HG03066 (cell line): ENCODE results near the gene ENHO.
A peak's percentile ranks its signal among the peaks of the same experiment; 100 is the strongest.

Experiments
- ATAC-seq: cut with Tn5 transposase; IDR thresholded peaks from one replicate; pipeline ENCODE4 v1.9.1; 2021; ENCODE audit warnings: low read depth; ENCODE audit not compliant: unreplicated experiment

ENHO gene

DNA sequence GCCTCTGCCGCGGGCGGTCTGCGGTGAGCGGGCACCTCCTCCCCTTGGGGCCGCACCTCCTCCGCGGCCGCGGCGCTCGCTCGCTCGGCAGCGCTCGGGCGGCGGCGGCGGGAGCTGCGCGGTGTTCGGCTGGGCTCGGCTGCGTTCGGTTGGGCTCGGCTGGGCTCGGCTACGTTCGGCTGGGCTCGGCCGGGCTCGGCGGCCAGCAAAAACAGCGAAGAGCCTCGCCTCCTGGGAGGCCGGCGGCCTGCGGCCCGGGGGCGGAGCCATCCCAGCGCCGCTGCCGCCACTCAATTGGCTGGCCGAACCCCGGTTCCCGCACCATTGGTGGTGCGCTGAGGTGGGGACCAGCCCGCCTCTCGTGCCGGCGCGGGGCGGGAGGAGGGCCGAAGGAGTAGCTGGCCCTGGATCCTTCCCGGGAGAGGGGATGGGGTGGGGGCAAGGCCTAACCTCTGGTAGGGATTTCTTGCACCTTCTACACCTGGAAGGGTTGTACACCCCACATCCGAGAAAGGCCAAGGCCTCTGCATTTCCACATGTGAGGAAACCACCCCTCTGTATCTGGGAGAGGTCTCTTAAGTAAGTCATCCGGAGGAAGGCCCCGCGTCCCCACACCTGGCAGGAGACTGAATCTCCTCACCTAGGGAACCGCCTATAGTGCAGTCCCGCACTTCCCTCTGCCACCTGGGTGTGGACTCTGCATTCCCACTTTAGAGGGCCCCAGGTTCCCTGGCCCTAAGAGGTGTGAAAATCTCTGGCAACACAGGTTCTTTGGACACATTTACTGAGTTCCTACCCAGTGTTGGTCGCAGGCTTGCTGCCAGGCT is at the start of gene ENHO:
Gene ENHO (minus strand): TSS at position 20 of the 827 bp plus-strand sequence. CDS start 1,295 bp downstream, outside the sequence.
- ATAC-seq: peak; percentile 89

DNA sequence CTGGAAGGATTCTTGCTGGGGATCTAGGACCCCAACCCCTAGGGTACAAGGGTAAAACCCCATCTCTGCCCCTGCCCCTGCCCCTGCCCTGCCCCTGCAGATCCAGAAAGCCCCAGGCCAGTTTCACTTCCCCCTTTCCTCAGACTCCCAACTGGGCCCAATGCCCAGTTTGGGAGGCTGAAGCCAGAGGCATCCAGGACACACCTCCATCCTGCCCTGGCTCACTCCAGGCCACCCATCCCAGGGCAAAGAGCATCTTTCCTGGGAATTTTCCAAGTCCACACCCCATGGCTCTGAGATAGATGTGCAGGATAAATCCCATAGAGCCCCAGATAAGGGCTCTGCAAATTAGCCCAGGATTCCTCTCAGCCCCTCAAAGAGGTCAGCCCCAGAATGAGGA is 49.3 kb upstream of the ENHO start:
- ATAC-seq: no peak

DNA sequence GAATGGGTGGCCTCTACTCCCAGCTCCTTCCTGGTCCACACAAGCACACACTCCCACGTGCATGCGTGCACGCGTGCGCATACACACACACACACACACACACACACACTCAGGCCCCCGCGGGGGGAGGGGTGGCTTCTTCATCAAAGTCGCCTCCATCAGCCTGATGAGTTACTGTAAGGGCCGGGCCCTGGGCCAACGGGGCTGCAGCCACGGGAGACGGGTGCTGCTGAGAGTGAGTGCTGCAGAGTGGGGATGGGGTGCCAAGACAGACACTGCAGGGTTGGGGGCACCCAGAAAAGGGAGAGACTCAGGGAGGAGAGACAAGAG is 48.7 kb upstream of the ENHO start:
- no peak for ATAC-seq

DNA sequence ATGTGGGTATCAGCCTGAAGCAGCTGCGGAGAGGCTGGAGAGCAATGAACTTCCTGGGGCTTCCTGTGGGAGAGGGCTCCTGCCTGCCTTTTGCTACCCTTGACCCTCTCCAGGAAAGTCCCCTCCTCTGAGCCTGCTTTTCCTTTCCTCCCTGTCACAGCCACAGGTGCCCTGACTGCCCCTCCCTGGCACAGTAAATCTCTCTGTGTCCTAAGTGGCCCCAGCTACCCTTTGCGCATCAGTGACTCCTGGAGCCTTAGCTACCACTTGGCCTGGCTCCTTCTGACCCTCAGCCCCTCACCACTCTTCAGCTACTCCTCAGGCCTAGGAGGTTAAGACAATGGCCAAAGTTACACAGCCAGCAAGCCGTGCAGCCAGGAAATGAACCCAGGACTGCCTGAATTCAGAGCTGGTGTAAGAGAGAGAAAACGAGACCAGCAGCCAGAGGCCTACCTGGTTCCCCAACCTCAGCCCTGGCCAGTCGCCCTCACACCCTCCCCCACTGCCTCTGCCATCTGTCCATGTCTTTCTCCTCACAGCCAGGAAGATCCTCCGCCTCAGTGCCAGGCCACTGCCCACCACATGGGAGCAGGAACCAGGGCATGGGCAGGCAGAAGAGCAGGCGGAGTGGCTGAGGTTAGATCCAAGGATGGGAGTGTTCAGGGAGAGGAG is 48.2 kb upstream of the ENHO start:
- ATAC-seq: no peak

DNA sequence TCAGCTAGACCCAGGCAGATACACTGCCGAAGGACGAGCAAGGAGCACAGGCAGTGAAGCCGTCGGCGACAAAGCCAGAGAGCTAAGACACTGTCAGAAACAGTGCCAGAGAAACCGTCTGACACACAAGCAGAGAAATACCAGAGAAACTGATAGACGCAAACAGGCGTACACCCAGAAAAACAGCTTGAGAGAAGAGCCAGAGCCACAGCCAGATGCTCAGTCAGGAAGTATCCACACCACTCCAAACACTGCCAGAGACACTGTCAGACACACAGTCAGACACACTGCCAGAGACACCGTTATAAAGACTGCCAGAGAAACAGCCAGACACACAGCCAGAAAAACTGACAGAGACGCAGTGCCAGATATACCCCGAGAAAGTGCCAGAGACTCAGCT is 47.6 kb upstream of the ENHO start:
- no peak for ATAC-seq

DNA sequence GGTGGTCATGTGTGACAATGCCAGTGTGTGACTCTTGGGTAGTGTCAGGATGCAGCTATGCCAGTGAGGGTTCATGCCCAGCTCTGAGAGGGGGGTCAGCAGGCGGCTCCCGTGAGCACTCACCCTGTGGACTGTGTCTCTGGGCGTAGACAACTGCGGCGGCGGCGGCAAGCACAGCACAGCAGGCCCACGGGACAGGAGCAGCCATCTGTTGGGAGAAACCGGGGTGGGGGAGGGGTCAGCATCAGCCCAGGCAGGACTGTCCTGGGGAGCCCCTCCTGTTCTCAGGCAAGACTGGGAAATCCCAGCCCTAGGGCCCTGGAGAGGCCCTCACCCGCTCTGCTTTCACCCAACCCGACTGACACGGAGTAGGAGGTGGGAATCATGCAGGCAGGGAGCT is 46.0 kb upstream of the ENHO start:
- ATAC-seq: no peak

DNA sequence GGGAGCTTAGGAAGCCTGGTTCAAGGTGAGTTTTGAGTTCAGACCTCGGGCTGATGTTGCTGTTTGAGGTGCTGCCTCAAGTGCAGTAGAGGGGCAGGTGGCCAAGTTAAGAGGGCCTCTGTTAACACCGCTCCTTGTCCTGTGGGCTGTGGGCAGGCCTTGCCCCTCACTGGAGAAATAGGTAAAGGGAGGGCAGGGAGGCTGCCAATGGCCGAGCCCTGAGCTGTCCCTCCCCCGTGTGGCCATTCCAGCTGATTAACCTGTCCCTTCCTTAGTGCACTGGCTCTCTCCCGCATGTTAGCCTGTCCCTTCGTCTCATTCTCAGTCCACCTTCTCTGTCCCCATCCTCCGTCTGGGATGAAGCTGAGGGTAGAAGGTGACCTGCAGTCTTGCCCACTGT is 45.3 kb upstream of the ENHO start:
- ATAC-seq: no peak

DNA sequence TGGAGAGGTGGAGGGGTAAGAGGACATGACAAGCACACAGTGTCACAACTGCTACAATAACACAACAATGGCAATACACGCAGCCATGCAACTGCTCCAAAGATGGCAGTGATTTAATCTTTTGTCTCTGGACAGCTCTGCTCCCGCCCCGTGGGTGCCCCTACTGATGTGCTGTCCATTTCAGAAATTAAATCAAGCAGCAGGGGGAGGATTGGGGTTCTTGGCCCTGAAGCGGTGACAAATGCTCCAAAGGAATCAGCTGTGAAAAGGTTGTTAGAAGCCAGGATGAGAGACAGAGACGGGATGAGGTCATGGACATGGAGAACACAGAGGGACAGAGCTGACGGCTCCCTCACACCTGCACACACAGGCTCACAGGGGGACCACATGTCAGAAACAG is 44.2 kb upstream of the ENHO start:
- ATAC-seq: no peak

DNA sequence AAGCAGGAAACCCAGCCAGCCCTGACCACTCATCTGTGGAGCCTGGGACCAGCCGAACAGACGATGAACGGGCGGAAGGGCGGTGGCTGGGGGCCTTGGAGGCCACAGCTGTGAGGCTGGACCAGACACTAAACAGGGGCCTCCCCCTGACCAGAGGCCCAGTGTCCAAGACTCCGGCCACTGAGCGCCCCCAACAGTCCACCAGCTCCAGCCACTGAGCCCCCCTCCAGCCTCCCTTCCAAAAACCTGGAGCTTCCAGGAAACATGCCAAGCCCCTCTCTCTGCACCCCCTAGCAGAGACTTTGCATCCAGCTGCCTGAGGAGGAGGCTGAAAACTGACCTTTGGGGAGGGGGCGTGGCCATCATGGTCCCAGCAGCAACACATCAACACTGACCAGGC is 43.5 kb upstream of the ENHO start:
- no peak for ATAC-seq

DNA sequence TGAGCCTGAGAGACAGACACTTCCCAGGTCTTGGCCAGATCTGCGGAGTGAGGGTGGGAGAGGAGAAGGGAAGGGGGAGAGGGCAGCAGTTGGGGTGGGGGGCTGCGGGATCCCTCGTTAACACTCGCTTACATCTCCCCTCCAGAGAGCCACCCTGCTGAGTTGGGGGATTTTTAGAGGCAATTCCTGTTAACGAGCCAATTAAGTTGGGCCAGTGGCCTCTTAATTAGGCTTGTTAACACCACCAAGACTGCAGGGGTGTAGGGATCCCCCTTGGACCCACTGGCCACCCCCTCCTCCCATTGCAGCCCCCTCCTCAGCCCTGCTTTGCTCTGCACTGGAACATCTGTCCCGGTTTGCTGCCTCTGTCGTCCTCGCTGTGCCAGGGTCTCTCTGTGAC is 43.1 kb upstream of the ENHO start:
- no peak for ATAC-seq

DNA sequence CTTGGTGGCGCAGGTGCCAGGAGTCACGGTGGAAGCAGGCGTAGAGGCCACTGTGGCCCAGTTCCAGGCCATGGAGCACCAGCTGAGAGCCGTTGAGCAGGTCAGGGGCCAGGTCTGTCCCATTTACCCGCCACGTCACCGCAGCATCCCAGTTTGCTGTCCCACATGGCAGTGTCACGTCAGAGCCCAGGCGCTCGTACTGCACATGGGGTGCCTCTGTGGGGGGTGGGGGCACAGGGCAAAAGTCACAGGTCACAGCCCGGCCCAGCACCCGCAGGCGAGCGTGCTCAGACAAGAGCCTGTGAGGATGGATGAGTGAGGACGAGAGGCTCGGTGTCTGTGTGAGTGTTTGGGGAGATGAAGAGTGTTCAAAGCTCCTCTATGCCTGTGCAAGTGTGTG is 41.8 kb upstream of the ENHO start:
- ATAC-seq: no peak

DNA sequence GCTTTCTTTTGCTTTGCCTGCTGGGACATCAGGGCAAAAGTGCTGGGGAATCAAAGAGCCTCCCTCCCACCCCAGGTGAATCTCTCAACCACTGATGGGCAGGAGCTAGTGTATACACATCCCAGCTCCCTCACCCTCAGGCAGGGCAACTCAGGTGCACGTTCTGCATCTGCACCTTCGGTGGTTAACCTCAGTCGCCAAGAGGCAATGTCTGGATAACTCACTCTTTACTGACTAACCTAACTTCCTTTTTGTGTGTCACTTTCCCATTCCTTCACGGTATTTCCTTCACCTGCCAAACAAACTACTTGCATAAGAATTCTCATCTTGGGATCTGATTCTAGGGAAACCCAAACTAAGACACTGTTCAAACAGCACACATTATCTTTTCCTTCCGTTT is 40.5 kb upstream of the ENHO start:
- no peak for ATAC-seq

DNA sequence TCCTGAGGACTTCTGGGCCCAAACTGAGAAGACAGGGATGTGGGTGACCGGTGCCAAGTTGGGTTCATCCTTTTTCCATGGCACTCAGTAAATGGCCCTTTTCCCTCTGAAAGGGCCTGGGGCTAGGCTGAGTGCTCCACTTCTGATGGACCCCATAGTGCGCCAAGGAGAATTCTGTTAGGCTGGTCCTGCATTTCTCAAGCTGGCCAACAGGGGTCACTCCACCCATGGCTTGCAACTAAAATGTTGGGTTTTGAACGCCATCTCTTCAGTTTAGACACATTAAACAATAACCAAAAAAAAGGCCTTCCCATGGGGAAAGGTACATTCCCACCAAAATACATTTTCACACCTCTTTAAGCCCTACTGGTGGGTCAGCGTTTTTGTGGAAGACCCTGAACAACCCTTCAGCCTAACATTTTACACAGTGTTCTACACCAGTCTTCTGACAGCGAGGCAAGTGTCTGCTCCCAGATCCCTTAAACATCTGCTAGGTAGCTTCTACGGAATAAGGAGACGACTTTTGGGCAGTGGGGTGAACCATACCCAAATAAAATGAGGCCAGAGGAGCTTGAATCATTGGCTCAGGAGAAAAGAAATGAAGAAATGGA is 39.5 kb upstream of the ENHO start:
- no peak for ATAC-seq

DNA sequence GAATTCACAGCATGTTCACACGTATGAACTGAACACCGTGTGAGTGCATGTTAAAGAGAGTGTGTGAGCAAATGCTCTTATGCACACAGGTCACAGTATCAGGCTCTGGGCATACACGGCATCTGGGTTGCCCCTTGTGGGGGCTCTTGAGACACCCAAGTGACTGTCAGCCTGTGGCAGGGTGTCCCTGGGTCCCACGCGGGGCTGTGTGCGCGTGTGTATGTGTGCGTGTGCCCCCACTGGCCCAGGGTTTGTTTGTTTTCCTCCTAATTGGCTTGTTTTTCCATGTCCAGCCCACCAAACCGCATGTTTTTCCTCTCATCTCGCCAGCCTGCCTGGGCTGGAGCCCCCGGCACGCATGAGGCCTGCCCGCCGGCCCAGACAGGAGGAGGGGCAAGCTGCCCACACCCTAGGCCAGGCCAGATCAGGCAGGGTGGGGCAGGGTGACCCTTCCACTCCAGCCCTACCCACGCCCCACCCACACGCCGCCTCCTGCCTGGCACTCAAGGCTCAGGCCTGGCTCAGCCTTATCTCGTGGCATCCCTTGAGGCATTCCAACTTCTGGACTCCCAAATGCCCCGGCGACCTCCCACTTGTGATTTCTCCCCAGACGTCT is 37.9 kb upstream of the ENHO start:
- no peak for ATAC-seq

DNA sequence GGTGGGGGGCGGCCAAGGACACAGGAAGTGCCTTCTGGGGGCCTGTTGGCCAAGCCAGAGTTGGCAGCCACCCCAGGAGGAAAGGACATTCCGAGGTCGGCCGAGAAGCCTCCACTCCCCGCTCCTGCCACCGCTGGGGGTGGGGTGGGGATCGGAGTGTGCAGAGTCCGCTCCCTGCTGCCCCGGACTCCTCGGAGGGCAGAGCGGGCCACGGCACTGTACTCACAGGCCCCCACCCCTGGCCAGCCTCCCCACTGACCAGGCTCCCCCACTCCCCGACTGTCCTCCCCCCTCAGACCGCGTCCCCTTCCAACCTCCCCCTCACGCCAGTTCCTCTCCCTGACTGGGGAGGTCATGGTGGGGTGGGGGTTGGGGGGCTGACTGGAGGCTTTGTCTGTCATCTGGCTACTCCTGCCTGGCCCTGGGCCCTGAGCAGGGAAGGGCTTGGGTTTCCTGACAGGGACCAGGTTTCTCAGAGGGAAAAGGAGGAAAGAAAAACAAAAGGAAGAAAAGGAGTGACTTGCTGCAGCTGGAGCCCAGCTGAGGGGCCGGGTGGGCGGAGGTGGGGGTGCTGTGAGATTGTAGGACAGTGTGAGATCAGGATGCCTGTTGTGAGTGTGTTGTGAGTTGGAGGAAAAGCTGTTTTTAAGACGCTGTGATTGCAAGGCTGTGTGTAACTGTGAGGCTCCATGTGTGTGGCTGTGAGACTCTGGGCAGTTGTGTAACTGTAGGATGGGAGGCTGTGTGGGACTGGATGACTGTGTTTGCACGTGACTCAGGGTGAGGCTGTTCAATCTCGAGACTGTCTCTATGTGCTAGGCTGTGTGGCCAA is 37.0 kb upstream of the ENHO start:
- ATAC-seq: no peak

DNA sequence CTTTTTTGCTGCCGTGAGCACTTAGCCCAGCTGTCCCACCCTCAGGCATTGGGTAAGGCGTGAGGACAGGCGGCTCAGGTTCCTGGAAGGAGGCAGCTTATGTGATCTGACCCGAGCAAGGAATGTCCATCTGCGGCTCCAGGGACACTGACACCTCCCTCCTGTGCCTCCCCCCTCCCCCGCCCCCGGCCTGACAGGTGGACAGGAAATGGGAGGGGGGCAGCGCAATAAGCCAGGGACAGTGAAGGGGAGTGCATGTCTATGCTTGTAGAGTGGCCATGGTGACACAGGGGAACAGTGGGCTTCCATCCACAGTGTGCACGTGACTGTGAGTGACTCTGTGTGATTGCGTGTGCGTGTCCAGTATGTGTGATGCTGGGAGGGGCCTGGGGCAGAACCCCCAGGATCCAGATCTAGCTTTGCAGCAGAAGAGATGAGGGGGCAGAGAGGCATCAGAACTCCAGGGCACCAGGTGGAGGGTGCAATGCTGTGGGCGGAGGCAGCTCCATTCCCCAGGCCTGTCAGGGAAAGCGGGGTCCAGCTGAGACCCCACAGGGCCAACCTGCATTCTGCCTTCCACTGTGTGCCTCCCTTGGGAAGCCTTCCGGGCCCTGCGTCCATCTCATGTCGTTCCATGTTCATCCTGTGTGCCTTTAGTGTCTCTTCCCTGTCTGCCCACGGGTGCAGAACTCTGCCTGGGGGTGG is 36.3 kb upstream of the ENHO start:
- ATAC-seq: no peak

DNA sequence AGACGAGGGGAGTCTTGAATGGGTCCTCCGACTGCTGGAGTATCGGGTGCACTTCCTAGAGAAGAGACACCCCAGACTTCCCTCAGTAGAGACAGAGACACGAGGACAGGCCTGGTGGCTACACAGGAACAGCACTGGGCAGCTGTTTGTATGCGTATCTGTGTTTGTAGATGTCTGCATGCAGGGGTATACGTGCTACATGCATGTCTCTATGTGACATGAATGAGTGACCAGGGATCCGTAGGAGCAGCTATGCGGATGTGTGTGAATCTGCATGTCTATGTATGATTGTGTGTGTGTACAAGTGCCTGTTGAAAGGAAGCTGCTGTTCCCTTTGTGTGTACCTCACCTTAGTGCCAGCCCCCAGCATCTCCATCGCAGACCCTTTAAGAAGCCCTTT is 35.6 kb upstream of the ENHO start:
- no peak for ATAC-seq

DNA sequence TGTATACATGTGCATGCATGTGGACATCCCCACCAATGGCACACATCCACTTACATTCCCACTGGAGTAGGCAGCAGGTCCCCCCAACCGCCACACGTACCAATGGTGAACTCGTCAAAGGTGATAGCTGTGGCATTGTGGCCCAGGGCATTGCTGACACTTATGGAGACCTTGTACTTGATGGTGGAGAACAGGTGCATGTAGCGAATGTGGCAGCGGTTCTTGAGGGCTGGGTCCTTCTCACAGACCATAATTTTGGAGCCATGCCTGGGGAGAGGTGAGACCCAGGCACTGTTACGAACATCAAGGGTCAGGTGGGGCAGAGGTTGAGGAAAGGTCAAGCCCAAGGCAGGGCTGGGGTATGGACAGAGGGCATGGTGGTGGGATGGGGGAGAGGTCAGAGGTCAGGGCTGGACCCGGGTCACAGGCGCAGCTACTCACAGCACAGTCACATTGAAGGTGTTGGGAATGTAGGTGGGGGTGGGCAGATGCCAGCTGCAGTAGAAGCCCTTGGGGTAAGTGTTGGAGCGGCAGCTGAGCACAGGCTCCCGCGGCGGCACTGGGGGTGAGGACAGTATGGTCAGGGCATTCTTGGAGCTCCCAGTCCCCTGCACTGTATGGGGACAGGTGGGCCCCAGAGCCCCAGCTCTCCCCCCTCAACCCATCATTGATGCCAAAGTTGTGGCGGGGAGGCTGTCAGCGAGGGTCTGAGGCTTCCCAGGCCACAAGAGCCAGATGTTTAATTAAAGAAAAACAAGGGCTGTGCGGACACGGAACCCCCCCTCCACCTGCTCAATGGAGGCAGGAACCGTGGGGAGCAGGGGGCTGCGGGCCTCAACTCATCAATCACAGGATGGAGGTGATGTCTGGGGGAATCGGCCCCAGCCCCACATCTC is 34.9 kb upstream of the ENHO start:
- no peak for ATAC-seq

DNA sequence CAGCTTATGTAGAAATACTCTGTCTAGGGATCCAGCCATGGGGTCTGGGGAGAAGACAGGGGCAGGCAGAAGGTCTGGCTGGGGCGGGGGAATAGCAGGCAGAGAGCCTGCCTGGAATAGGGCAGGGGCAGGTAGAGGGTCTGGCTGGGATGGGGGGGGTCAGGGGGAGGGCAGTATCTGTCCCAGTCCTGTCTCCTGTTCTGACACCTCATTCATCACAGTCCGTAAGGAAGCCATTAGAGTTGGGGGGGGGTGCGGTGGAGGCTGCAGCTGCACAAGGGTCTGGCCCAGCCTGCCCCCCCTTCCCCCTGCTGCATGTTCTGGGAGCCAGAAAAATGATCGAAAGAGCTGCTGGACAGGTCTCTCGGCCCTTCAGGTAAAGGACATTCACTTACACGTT is 34.2 kb upstream of the ENHO start:
- no peak for ATAC-seq
